WTC11 (cell line): Measurements from ENCODE around the gene GNB5. TPM values are rescaled to one million over a fixed set of nuclear protein-coding genes. Genes with fewer than 3 reads are reported as not detected.

ENCODE experiments used
- ATAC-seq: fragments of 200-7000 bp; cut with Tn5 transposase; 2 replicates; pipeline ENCODE4 v1.10.0; 2021; ENCODE audit warnings: mild to moderate bottlenecking, moderate library complexity
- CTCF ChIA-PET: fragments of 300-600 bp; sonication (Branson Sonifier 250); formaldehyde crosslinking; loops from one replicate; lab custom pipeline; 2021; ENCODE audit warnings: antibody characterized with exemption; lab: Charles Lee
- POLR2A ChIA-PET: fragments of 350-600 bp; sonication (Branson Sonifier 250); formaldehyde crosslinking; loops from one replicate; lab custom pipeline; 2021; ENCODE audit warnings: antibody characterized with exemption; lab: Charles Lee
- DNase-seq: peaks from one replicate; pipeline ENCODE4 v3.0.0; 2021; ENCODE audit warnings: low spot score
- H3K27ac Mint-ChIP-seq: 2 replicates; pipeline ENCODE4 v1.8.0; 2021; ENCODE audit warnings: mixed read lengths
- H3K27me3 Mint-ChIP-seq: 2 replicates; pipeline ENCODE4 v1.8.0; 2021; ENCODE audit warnings: low read depth, mild to moderate bottlenecking, moderate library complexity, mixed read lengths
- H3K36me3 Mint-ChIP-seq: 2 replicates; pipeline ENCODE4 v1.8.0; 2021; ENCODE audit warnings: mixed read lengths
- H3K4me1 Mint-ChIP-seq: 2 replicates; pipeline ENCODE4 v1.8.0; 2022; ENCODE audit warnings: mixed read lengths
- H3K4me3 Mint-ChIP-seq: 2 replicates; pipeline ENCODE4 v1.8.0; 2021; ENCODE audit warnings: mild to moderate bottlenecking, moderate library complexity, mixed read lengths
- H3K9me3 Mint-ChIP-seq: 2 replicates; pipeline ENCODE4 v1.8.0; 2021; ENCODE audit warnings: mixed read lengths
- ATF2 ChIP-seq: sonication (generic); formaldehyde crosslinking; IDR thresholded peaks from 2 replicates; pipeline ENCODE4 v1.8.1; 2022; ENCODE audit warnings: low read depth, missing genetic modification reagents, borderline replicate concordance
- E2F4 ChIP-seq: sonication (generic); formaldehyde crosslinking; IDR thresholded peaks from 2 replicates; pipeline ENCODE4 v1.8.1; 2022; ENCODE audit warnings: low read depth, mild to moderate bottlenecking, moderate library complexity, missing genetic modification reagents, borderline replicate concordance
- ETV6 ChIP-seq: sonication (generic); formaldehyde crosslinking; IDR thresholded peaks from 2 replicates; pipeline ENCODE4 v1.8.1; 2022; ENCODE audit warnings: mild to moderate bottlenecking, missing genetic modification reagents
- FOXK1 ChIP-seq: sonication (generic); formaldehyde crosslinking; IDR thresholded peaks from 2 replicates; pipeline ENCODE4 v1.8.0; 2022; ENCODE audit warnings: mild to moderate bottlenecking, moderate library complexity, missing genetic modification reagents
- GABPB1 ChIP-seq: sonication (generic); formaldehyde crosslinking; IDR thresholded peaks from 2 replicates; pipeline ENCODE4 v1.8.1; 2023; ENCODE audit warnings: mild to moderate bottlenecking, missing genetic modification reagents
- GRHL2 ChIP-seq: fragments of 250-450 bp; sonication (Bioruptor Pico); IDR thresholded peaks from 2 replicates; pipeline ENCODE4 v1.8.0; 2022; ENCODE audit warnings: mild to moderate bottlenecking, moderate library complexity; ENCODE audit not compliant: insufficient replicate concordance, severe bottlenecking
- JUN ChIP-seq: sonication (generic); formaldehyde crosslinking; IDR thresholded peaks from 2 replicates; pipeline ENCODE4 v1.8.0; 2023; ENCODE audit warnings: mild to moderate bottlenecking, missing genetic modification reagents
- MAX ChIP-seq: sonication (generic); formaldehyde crosslinking; IDR thresholded peaks from 2 replicates; pipeline ENCODE4 v1.8.0; 2022; ENCODE audit warnings: mild to moderate bottlenecking, missing genetic modification reagents
- MYBL2 ChIP-seq: sonication (generic); formaldehyde crosslinking; IDR thresholded peaks from 2 replicates; pipeline ENCODE4 v1.8.1; 2023; ENCODE audit warnings: mild to moderate bottlenecking, moderate library complexity, missing genetic modification reagents
- NFE2L1 ChIP-seq: sonication (generic); formaldehyde crosslinking; IDR thresholded peaks from 2 replicates; pipeline ENCODE4 v1.8.1; 2023; ENCODE audit warnings: missing genetic modification reagents
- NR2C2 ChIP-seq: sonication (generic); formaldehyde crosslinking; IDR thresholded peaks from 2 replicates; pipeline ENCODE4 v1.8.0; 2022; ENCODE audit warnings: mild to moderate bottlenecking, missing genetic modification reagents
- SMAD4 ChIP-seq: sonication (generic); formaldehyde crosslinking; IDR thresholded peaks from 2 replicates; pipeline ENCODE4 v1.8.0; 2022; ENCODE audit warnings: mild to moderate bottlenecking, missing genetic modification reagents
- SOX15 ChIP-seq: fragments of 250-450 bp; sonication (Bioruptor Pico); IDR thresholded peaks from 2 replicates; pipeline ENCODE4 v1.9.0; 2021; ENCODE audit warnings: mild to moderate bottlenecking
- TCF7 ChIP-seq: sonication (generic); formaldehyde crosslinking; IDR thresholded peaks from 2 replicates; pipeline ENCODE4 v1.8.0; 2022; ENCODE audit warnings: mild to moderate bottlenecking, low read depth, missing genetic modification reagents, moderate library complexity
- TEAD1 ChIP-seq: sonication (generic); formaldehyde crosslinking; IDR thresholded peaks from 2 replicates; pipeline ENCODE4 v1.8.0; 2022; ENCODE audit warnings: mild to moderate bottlenecking, missing genetic modification reagents
- TP53 ChIP-seq: sonication (generic); formaldehyde crosslinking; IDR thresholded peaks from 2 replicates; pipeline ENCODE4 v1.8.1; 2023; ENCODE audit warnings: mild to moderate bottlenecking, missing genetic modification reagents
- USF1 ChIP-seq: sonication (generic); formaldehyde crosslinking; IDR thresholded peaks from 2 replicates; pipeline ENCODE4 v1.8.0; 2022; ENCODE audit warnings: mild to moderate bottlenecking, missing genetic modification reagents
- ZNF138 ChIP-seq: sonication (generic); formaldehyde crosslinking; conservative IDR thresholded peaks from 2 replicates; pipeline ENCODE4 v1.8.1; 2022; ENCODE audit warnings: mild to moderate bottlenecking, moderate library complexity, missing genetic modification reagents
- ZNF219 ChIP-seq: sonication (generic); formaldehyde crosslinking; IDR thresholded peaks from 2 replicates; pipeline ENCODE4 v1.8.0; 2023; ENCODE audit warnings: missing genetic modification reagents, mild to moderate bottlenecking, borderline replicate concordance
- ZNF281 ChIP-seq: sonication (generic); formaldehyde crosslinking; IDR thresholded peaks from 2 replicates; pipeline ENCODE4 v1.8.0; 2023; ENCODE audit warnings: mild to moderate bottlenecking, missing genetic modification reagents
- ZNF317 ChIP-seq: sonication (generic); formaldehyde crosslinking; IDR thresholded peaks from 2 replicates; pipeline ENCODE4 v1.8.1; 2023; ENCODE audit warnings: low read depth, mild to moderate bottlenecking, moderate library complexity, missing genetic modification reagents, borderline replicate concordance
- ZNF416 ChIP-seq: fragments of 250-450 bp; sonication (Bioruptor Pico); IDR thresholded peaks from 2 replicates; pipeline ENCODE4 v1.9.0; 2021; ENCODE audit warnings: mild to moderate bottlenecking, inconsistent platforms
- ZNF423 ChIP-seq: fragments of 250-450 bp; sonication (Bioruptor Pico); IDR thresholded peaks from 2 replicates; pipeline ENCODE4 v2.1.2; 2022; ENCODE audit warnings: mild to moderate bottlenecking, moderate library complexity
- total RNA-seq: library from RNA; stranded (reverse); gene quantifications from 3 replicates; pipeline ENCODE4 v1.2.3, GENCODE V29; 2021
- TF ChIP-seq, protein P1 (sequence below): sonication (generic); formaldehyde crosslinking; IDR thresholded peaks from 2 replicates; pipeline ENCODE4 v1.8.0; 2023; ENCODE audit warnings: missing genetic modification reagents
- TF ChIP-seq, protein P2 (sequence below): sonication (generic); formaldehyde crosslinking; IDR thresholded peaks from 2 replicates; pipeline ENCODE4 v1.8.1; 2023; ENCODE audit warnings: mild to moderate bottlenecking, missing genetic modification reagents, moderate library complexity
- TF ChIP-seq, protein P3 (sequence below): sonication (generic); formaldehyde crosslinking; IDR thresholded peaks from 2 replicates; pipeline ENCODE4 v1.8.1; 2022; ENCODE audit warnings: mild to moderate bottlenecking, moderate library complexity, missing genetic modification reagents

Gene GNB5
- total RNA-seq, 1 experiment from 2014 or later = 37.0 TPM

- ChIA-PET POLR2A (no interaction called here), CTCF (interaction anchor here (0.6 to 5.3 kb wide), 3 partner anchors 16 to 64 kb away, joined by 4 to 32 read pairs (median 5); no protein-coding TSS in a partner anchor)
- Mint-ChIP-seq H3K9me3 (no peaks in the 10 kb centered on the region), H3K4me3 (peak overlapping the region; percentile 34), H3K27me3 (peaks cover 55% of the 10 kb centered on the region), H3K4me1 (peaks cover 35% of the 10 kb centered on the region), H3K36me3 (no peaks in the 10 kb centered on the region), H3K27ac (no peak overlapping the region)
- TF ChIP-seq ZNF281 (CRISPR knock-in tag) (no peak), ZNF423 (CRISPR knock-in tag) (no peak), ATF2 (CRISPR knock-in tag) (no peak), FOXK1 (CRISPR knock-in tag) (no peak), SMAD4 (CRISPR knock-in tag) (no peak), ZNF138 (no peak), SOX15 (CRISPR knock-in tag) (no peak), NFE2L1 (CRISPR knock-in tag) (no peak)
- TF ChIP-seq, protein P1, sequence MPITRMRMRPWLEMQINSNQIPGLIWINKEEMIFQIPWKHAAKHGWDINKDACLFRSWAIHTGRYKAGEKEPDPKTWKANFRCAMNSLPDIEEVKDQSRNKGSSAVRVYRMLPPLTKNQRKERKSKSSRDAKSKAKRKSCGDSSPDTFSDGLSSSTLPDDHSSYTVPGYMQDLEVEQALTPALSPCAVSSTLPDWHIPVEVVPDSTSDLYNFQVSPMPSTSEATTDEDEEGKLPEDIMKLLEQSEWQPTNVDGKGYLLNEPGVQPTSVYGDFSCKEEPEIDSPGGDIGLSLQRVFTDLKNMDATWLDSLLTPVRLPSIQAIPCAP (CRISPR knock-in tag) = no peak
- ATAC-seq = no peak
- no peak for DNase-seq
These were observed 78.0 kb downstream of the GNB5 start for GRCh38 chr15:52113235-52113634.

- H3K4me3 Mint-ChIP-seq = peak overlapping the region; percentile 61
- no peaks in the 10 kb centered on the region for H3K9me3 Mint-ChIP-seq
- ChIA-PET CTCF (interaction anchor here (0.5 to 5.3 kb wide), 13 partner anchors 8 to 335 kb away, joined by 3 to 32 read pairs (median 4); no protein-coding TSS in a partner anchor), POLR2A (interaction anchor here (0.6 kb wide), 1 partner anchor 113 kb away, joined by 3 read pairs; no protein-coding TSS in a partner anchor)
- H3K36me3 Mint-ChIP-seq = no peaks in the 10 kb centered on the region
- ATAC-seq = peak; percentile 76
- peaks cover 55% of the 10 kb centered on the region for H3K27me3 Mint-ChIP-seq
- peak; percentile 66 for DNase-seq
- H3K4me1 Mint-ChIP-seq = peaks cover 29% of the 10 kb centered on the region
- H3K27ac Mint-ChIP-seq = no peak overlapping the region
- TF ChIP-seq ZNF219 (CRISPR knock-in tag) (peak; percentile 86), NR2C2 (CRISPR knock-in tag) (0 out of 2 replicates have a peak, but pooled peaks have one; percentile 45), TP53 (CRISPR knock-in tag) (peak; percentile 95), ZNF416 (CRISPR knock-in tag) (no peak), GABPB1 (CRISPR knock-in tag) (no peak), JUN (CRISPR knock-in tag) (peak; percentile 87; the same call in 1 of the 2 replicates), ZNF138 (peak; percentile 92), ZNF317 (CRISPR knock-in tag) (peak; percentile 66), TEAD1 (CRISPR knock-in tag) (peak; percentile 77), ETV6 (CRISPR knock-in tag) (0 out of 2 replicates have a peak, but pooled peaks have one; percentile 65), E2F4 (CRISPR knock-in tag) (no peak), GRHL2 (CRISPR knock-in tag) (no peak), TCF7 (CRISPR knock-in tag) (no peak), USF1 (CRISPR knock-in tag) (0 out of 2 replicates have a peak, but pooled peaks have one; percentile 65), MAX (CRISPR knock-in tag) (peak; percentile 98), MYBL2 (CRISPR knock-in tag) (peak; percentile 91)
- TF ChIP-seq, protein P2, sequence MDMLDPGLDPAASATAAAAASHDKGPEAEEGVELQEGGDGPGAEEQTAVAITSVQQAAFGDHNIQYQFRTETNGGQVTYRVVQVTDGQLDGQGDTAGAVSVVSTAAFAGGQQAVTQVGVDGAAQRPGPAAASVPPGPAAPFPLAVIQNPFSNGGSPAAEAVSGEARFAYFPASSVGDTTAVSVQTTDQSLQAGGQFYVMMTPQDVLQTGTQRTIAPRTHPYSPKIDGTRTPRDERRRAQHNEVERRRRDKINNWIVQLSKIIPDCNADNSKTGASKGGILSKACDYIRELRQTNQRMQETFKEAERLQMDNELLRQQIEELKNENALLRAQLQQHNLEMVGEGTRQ (CRISPR knock-in tag) = 0 out of 2 replicates have a peak, but pooled peaks have one; percentile 7
- TF ChIP-seq, protein P3, sequence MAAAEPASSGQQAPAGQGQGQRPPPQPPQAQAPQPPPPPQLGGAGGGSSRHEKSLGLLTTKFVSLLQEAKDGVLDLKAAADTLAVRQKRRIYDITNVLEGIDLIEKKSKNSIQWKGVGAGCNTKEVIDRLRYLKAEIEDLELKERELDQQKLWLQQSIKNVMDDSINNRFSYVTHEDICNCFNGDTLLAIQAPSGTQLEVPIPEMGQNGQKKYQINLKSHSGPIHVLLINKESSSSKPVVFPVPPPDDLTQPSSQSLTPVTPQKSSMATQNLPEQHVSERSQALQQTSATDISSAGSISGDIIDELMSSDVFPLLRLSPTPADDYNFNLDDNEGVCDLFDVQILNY (CRISPR knock-in tag) = peak; percentile 61; the same call in 1 of the 2 replicates
These were observed 78.9 kb downstream of the GNB5 start for GRCh38 chr15:52112203-52112750.
